Measurements from ENCODE around the gene TMEM150B.

DNA sequence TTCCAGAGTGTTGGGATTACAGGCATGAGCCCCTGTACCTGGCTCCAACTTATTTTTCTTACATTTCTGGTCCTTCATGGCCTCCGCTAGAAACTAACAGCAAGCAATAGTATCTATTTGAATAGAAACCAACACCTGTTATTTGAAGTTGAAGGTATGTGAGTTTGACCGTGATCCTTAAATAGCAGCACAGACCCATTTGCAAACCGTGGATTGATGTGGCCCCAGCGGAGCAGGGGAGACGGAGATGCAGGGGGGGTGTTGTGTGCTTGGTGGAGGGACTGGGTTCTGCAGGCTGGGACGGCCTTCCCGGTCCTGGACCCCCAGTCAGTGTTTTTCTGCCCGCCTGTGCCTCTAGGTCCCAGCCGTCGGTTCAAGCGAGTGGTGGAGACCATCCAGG lies 16.9 kb downstream of the TMEM150B start:
- TF ChIP-seq ZNF274 (IDR thresholded peaks at IDR 0.05; ENCODE audit: borderline replicate concordance, low read depth, low read length) (no peak), TAF15 (IDR thresholded peaks at IDR 0.05; ENCODE audit: low read depth, low read length) (no peak), ZBTB11 (CRISPR knock-in tag; IDR thresholded peaks at IDR 0.05) (no peak), SIX5 (IDR thresholded peaks at IDR 0.05; ENCODE audit: borderline replicate concordance in 1 of 2, insufficient read depth in 1 of 2, low read depth in 1 of 2, low read length in 2 of 2) (no peak), RAD21 (CRISPR knock-in tag; conservative IDR thresholded peaks at IDR 0.05 in 1 of 2, IDR thresholded peaks at IDR 0.05 in 1 of 2) (no peak), PCBP1 (IDR thresholded peaks at IDR 0.05; ENCODE audit: low read depth, low read length, poor library complexity, severe bottlenecking) (no peak), HDGF (IDR thresholded peaks at IDR 0.05) (no peak), TAF1 (IDR thresholded peaks at IDR 0.05; ENCODE audit: control insufficient read depth, extremely low read depth, insufficient read depth, low read length, severe bottlenecking) (no peak), PRDM10 (IDR thresholded peaks at IDR 0.05; ENCODE audit: partially characterized antibody) (no peak)

All from K562 (cell line).